HL-60 (cell line): ENCODE results near the gene MYH14.

ENCODE experiments used
- GABPA ChIP-seq: IDR thresholded peaks from 2 replicates; pipeline ENCODE4 v1.6.1; 2012; ENCODE audit warnings: low read depth
- TF ChIP-seq, protein P1 (sequence below): IDR thresholded peaks from one replicate; pipeline ENCODE4 v1.5.1; 2011; ENCODE audit warnings: low read length, control low read depth, inconsistent platforms; ENCODE audit not compliant: insufficient read depth

DNA sequence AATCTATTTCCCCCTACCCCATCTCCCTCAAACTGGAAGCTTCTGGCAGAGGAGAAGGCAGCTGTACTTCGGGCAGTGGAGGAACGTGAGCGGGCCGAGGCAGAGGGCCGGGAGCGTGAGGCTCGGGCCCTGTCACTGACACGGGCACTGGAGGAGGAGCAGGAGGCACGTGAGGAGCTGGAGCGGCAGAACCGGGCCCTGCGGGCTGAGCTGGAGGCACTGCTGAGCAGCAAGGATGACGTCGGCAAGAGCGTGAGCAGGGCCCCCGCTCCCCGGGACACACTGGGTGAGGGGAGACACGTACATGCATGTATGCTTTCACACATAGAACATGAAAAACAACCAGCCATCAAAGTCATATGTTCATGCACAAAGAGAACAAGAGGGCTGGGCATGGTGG lies 83.0 kb downstream of the MYH14 start:
- TF ChIP-seq GABPA = no peak
- TF ChIP-seq, protein P1, sequence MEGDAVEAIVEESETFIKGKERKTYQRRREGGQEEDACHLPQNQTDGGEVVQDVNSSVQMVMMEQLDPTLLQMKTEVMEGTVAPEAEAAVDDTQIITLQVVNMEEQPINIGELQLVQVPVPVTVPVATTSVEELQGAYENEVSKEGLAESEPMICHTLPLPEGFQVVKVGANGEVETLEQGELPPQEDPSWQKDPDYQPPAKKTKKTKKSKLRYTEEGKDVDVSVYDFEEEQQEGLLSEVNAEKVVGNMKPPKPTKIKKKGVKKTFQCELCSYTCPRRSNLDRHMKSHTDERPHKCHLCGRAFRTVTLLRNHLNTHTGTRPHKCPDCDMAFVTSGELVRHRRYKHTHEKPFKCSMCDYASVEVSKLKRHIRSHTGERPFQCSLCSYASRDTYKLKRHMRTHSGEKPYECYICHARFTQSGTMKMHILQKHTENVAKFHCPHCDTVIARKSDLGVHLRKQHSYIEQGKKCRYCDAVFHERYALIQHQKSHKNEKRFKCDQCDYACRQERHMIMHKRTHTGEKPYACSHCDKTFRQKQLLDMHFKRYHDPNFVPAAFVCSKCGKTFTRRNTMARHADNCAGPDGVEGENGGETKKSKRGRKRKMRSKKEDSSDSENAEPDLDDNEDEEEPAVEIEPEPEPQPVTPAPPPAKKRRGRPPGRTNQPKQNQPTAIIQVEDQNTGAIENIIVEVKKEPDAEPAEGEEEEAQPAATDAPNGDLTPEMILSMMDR = no peak
